HG03045 (cell line): ENCODE results near the gene ATP8B3.

Experiments
- ATAC-seq: cut with Tn5 transposase; IDR thresholded peaks from one replicate; pipeline ENCODE4 v1.9.1; 2021; ENCODE audit warnings: mild to moderate bottlenecking, moderate library complexity; ENCODE audit not compliant: unreplicated experiment

The ATP8B3 gene

DNA sequence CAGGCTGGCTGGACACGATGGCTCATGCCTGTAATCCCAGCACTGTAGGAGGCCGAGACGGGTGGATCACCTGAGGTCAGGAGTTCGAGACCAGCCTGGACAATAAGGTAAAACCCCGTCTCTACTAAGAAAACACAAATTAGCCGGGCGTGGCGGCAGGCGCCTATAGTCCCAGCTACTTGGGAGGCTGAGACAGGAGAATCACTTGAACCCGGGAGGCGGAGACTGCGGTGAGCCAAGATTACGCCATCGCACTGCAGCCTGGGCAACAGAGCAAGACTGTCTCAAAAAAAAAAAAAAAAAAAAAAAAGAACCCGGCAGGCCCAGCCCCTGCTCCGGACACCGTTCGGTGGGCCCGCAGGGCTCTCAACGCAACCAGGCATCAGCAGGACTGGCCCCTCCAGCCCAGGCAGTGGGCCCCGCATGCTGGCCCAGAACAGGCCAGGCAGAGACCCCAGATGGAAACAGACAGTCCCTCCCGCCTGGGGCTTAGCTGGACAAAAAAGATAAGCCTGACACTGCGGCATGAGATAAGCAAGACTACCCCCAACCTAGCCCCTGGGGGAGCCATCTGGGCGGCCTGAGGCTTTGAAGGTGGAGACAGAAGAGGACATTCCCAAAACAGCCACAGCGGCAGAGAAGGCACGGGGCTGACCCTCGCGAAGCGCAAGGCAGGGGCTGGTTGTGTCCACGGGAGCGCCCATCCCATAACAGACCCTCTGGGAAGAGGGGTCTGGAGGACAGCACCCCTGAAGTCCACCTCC lies 24.6 kb upstream of the ATP8B3 start:
- ATAC-seq = no peak

DNA sequence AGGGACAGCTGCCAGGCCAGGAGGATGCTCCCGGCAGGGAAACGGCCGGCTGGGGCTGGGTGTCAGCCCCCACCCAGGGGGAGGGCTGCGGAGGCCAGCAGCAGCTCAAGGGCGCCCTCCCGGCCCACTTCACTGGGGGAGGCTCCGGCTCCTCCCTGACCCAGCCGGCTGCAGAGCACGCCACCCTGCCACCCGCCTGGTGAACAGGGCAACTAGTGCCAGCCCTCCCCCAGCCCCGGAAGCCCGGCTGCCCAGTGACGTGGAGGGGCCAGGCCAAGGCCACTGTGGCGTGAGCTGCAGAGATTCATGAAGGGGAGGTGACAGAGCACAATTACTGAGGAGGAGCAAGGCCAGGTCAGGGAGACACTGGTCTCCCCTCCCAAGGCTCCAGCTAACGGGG lies 21.5 kb upstream of the ATP8B3 start:
- no peak for ATAC-seq

DNA sequence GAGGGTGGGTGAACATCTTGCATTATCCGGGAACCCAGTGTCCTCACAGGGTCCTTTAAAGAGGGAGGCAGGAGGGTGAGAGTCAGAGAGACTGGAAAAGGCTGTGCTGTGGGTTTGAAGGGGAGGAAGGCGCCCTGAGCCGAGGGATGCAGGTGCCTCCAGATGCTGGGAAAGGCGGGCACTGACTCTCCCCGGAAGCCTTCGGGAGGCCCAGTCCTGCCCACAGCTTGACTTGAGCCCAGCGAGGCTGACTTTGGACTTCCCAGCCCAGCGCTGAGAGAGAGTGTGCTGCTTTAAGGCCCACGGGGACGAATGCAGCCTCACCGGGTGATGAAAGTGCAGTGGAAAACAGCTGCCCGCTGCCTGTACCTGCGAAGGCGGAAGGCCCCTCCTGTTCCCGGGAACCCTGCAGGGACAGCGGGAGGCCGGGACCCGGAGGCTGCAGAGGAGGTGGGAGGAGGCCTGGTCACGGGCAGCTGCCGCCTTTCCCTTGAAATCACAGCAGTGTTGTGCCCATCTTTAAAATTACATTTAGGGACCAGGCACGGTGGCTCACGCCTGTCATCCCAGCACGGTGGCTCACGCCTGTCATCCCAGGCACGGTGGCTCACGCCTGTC lies 20.1 kb upstream of the ATP8B3 start:
- no peak for ATAC-seq

DNA sequence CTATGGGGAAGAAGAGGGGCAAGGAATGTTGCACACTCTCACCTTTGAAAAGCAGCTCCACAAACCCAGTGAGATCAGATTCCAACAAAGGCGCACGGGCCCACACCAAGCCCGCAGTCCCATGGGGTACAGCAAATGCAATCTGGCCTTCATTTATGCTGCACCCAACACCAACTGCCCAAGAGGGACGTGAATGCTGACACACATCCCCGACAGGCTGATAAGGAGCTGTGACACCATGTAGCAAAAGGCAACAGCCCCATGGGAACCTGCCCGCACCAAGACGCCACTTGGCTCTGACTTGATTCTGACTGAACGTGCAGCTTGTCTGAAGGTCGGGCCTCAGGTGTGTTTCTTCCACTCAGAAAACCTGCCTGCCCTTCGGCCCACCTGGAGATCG lies 18.9 kb upstream of the ATP8B3 start:
- no peak for ATAC-seq

DNA sequence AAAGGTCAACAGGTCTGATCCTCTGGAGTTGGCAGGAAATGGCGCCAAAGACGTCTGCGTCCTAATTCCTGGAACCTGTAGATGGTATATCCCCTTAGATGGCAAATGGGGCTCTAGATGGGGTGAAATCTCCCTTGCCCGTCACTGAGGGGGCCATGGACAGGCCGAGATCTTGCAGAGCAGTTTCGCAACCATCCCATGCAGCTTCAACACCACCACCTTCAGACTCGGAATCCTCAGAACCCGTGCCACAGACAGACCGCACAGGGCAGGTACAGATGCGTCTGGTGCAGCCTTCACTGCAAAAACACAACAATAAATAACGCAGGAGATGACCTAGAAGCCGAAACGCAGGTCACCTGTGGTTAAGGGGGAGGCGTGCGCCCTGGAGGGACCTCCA lies 18.5 kb upstream of the ATP8B3 start:
- ATAC-seq = no peak

DNA sequence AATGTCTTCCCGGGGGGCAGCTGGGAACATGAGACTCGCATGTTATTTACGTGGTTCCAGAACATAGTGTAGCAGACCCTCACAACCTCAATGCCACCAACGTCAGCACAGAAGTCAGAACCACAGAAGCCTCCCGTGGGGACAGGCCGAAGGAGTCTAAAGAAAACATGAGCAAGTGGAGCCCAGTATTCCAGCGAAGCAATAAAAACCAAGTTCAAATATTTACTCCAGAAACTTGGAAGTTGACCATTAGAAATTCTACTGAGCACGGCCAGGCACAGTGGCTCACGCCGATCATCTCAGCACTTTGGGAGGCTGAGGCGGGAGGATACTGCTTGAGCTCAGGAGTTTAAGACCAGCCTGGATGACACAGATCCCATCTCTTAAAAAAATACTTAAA lies 17.9 kb upstream of the ATP8B3 start:
- ATAC-seq = no peak

DNA sequence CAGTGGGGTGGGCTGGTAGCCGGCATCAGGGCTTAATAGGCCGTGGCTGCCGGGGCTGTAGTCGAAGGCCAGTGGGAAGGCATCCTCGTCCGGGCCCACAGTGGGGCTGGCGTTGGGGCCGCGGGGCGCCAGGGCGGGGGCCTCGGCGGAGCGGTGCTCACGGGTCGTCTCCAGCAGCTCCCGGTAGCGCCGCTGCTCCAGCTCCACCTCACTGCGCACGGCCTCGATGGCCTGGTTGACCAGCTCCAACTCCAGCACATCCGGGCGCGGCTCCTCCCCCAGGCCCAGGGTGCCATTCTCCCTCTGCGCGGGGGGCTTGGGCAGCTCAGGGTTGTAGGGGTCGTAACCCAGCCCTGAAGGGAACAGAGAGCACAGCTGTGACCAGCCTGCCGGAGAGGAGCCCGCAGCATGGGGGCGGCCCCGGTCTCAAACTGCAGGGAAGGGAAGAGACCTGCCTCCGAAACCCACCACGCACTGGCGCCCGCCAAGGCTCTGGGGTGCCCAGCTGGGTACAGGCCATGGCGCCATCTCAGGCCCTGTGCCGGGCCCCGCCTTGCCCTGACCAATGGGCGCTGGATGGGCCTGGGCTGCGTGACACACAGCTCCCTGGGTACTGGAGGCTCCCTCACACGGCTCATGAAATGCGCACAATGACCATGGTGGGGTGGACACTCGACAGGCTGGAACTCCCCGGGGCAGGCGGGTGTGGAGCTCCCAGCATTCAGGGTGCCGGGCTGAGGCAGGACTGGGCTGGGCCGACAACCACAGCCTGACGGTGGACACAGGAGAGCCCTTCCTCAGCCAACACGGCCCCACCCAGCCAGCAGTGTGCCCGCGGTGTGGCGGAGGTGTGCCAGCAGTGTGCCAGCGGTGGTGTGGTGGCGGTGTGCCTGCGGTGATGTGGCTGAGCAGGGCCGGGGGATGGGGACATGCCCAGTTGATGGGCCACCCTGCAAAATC lies 16.5 kb upstream of the ATP8B3 start:
- no peak for ATAC-seq

DNA sequence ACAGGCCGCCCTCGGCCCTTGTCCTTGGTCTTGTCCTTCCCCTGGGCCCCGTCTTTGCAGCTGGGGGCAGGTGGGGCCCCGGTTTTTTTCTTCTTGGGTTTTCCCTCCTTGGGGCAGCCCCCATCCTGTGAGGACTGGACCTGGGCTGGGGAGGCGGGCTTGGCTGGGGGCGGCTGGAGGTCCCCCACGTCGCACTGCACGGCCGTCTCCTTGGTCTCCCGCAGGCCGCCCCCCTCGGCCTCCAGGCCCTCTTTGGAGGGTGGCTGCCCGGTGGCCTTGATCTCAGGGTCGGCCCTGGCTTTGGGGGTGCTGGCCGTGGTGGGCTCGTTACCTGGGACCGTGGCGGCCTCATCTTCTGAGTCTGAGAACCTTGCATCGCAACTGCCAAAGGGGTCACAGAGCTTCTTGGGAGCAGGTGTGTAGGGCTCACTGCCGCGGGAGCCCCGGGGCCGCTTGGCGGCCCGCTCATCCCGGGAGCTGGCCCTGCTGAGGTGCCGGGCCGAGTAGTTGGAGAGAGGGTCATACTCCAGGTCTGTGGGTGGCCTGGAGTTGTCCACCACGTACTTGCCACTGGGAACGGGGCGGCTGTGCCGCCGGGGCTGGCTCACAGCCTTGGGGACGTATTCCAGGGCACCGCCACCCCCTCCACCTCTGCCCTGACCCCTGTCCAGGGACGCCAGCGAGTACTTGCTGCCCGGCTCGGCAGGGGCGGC lies 15.6 kb upstream of the ATP8B3 start:
- ATAC-seq = no peak

DNA sequence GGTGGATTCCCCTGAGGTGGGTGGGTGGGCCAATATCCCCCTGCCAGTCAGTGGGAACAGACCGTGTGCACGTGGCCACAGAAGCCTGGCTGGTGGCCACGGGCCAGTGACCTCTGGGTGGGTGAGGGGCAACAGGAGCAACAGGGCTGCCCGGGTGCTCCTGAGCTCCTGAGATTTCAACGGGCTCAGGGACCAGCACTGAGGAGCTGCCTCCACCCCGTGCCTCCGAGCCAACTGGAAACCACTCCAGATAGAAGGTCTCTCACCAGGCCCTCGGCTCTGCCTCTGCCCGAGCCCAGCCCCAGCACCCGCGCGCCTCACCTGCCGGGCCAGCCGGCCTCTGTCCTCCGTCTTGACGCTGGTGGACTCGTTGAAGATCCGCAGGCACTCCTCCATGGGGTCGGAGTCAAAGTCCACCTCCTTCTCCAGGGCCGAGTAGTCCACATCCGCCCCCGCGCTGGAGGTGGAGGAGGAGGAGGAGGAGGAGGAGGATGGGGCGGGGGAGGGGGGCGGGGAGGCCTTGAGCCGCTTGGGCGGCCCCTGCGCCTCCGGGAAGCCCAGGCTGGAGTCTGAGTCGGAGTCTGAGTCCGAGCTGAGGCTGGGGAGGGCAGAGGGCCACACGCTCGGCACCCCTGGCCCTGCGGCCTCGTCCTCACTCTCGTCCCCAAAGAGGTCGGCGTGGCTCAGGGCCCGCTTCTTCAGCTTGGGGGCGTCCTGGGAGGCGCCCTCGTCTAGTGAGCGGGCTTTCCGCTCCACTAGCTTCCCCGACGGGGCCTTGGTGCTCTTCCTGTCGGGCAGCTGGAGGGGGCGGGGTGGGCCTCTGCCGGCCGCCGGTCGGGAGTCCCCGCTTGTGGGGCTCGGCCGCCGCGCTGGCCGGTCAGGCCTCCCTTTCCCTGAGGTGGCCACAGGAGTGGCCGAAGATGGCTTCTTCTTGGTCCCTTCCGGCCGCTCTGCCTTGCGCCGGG lies 14.8 kb upstream of the ATP8B3 start:
- ATAC-seq = no peak

DNA sequence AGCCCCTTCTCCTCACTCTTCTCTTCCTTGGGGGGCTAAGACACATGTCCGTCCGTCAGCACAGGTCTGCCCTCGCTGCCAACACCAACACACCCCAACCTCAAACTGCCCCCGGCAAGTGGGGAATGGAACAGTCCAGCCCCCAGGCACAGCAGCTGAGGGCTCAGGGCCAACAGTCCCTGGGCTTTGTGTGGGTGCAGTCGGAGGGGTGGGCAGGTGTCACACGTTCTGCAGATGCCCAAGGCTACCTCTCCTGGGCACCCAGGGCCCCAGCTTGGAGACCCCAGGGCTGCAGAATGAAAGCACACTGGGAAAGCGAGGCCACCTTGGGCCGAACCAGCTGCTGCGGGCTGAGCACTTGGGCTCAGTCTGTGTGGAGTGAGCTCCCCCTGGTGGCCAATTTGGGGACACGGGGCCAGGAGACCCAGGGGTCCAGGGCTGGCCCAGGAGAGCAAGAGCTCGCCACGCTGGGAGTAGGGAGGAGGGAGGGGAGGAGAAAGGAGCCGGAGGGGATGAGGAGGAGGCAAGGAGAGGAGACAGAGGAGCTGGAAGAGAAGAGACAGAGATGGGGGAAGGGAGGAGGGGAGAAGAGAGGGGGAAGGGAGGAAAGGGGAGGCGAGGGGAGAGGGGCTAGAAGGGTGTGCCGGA lies 14.0 kb upstream of the ATP8B3 start:
- ATAC-seq = no peak

DNA sequence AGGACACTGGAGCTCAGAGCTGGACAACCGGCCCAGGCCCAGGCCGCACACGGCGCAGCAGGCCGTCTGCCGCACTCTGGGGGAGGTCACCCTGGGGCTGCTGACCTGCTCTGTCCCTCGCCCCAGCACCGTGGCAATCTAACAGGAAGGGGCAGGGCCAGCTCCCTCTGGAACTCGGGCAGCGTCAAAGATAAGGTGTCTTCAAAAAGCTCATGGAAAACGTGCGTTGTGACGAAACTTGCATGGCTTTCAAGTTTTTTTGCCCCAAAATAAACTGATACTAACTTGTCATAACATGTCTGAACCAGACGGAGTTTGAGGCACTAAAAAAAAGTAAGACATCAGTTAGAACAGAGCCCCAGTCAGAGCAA lies 12.2 kb upstream of the ATP8B3 start:
- ATAC-seq = no peak

DNA sequence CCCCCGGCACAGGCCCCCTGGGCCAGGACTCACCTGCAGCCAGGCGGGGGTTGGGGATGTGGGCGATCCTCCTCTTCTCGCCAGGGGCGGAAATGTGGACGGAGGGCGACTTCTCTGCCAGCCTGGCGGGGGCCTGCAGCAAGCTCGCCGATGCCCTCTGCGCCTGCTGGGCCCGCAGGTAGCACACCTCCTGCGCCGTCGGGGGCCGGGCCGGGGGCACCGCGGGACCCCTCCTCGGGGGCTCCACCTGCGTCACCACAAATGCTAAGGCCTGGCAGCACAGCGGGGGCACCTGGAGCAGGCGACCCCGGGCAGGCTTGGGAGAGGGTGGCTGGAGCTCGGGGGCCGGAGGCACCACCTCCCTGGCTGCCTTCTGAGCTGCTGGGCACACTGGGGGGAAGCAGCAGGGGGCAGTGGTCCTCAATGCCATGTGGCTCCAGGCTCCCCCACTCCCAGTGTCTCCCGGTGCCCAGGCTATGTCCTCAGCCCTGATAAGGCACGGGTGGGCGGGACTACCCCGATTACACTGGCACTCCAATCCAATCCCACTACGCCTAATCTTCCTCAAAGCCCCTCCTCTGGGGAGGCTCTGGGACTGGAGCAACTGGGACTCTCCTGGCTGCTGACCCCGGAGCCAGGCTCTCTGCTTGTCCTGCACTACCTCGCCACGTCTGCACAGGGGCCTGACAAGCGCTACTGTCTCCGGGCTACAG lies 11.6 kb upstream of the ATP8B3 start:
- no peak for ATAC-seq

DNA sequence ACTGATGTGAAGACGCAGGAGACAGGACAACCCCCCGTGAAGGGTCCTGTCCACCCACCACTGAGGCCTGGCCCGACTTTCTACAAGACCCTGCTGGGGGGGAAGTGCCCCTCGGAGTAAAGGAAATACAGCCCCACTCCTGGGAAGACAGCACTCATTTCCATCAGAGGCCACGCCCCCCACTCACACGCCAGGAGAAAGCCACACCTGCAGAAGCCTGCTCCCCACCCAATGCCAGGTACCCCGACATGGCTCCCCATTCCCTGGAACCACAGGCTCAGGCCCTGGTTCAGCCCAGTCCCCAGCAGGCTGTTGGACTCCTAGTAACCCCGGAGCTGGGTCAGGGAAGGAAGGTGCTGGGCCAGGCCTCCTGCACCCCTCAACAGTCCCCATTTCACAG lies 10.9 kb upstream of the ATP8B3 start:
- no peak for ATAC-seq

DNA sequence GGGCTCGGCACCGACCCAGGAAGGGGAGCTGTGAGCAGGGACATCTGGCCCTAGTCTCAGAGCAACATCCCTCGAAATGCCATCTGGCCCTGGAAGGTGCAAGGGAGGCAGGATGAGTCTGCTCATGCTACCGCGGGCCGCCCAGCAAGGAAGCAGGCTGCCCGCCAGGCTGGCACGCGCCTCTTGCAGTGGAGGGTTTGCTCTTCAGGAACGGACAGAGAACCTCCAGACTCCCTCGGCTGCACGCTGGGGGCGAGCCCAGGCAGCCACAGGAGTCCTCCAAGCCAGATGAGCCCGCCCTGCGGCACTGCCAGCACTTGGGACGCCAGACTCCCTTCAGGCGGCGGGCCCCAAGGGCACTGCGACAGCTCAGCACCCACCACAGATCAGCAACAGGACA lies 10.1 kb upstream of the ATP8B3 start:
- no peak for ATAC-seq

DNA sequence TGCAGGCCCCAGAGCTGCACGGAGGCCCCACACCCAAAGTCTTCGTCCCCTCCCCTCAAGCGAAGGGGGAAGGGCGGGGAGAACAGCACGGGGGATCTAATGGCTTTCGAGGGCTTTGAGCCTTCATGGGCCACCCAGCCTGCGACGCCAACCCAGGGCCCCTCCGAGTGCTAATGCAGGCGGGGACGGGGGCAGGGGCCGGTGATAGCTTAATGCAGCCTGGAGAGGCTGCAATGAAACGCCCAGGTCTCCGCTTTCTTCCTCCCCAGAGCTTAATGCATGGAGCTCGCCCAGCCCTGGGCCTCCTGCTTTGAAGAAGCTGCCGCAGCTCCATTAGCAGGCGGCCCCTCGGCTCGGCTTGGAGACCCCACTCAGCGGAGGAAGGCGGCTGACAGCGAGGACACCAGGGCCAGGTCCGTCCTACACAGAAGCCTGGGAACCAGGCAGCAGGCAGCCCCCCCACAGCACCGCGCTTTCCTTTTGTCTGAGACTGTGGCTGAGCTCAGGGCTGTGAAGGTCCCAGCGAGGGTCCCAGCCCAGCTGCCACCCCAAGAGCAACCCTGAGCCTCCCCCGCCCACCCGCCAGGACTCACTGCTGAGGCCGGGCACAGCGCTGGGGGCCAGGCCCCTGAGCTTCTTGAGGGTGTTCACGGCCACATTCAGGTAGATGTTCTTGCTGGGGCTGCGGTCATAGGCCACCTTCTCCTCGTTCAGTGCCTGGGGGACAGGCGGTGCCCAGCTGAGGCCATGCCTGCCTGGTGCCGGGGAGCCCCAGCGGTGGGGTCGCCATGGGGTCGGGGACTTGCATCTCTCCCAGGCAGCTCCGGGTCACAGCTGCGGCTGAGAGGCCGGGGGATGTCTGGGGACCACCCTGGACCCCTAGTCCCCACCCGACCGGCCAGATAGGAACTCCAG lies 7.5 kb upstream of the ATP8B3 start:
- no peak for ATAC-seq

DNA sequence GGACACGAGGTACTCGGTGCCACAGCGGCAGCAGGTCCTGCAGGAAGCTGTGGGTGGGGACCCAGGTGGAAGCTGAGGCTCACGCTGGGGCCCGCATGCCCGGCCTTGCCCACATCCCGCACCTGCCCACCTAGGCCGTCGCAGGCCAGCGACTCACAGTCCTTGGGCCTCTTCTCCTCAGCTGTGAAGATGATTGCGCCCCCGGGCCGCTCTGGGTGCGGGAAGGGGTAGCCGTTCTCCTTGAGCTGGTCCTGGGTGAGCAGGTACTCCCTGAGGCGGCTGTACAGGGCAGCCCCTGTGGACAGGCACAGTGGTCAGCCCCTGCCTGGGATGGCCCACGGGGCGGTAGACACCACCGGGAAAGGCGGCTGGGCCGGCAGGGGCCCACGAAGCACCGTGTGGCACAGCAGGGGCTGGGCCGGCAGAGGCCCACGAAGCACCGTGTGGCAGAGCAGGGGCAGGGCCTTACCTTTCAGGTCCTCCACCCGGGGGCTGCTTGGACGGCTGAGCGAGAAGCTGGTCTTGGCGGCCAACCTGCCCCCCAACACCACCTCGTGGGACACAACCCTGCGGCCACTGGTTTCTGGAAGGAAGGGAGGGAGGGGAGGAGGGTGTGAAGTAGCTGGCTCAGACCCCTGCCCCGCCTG lies 6.6 kb upstream of the ATP8B3 start:
- ATAC-seq = no peak

DNA sequence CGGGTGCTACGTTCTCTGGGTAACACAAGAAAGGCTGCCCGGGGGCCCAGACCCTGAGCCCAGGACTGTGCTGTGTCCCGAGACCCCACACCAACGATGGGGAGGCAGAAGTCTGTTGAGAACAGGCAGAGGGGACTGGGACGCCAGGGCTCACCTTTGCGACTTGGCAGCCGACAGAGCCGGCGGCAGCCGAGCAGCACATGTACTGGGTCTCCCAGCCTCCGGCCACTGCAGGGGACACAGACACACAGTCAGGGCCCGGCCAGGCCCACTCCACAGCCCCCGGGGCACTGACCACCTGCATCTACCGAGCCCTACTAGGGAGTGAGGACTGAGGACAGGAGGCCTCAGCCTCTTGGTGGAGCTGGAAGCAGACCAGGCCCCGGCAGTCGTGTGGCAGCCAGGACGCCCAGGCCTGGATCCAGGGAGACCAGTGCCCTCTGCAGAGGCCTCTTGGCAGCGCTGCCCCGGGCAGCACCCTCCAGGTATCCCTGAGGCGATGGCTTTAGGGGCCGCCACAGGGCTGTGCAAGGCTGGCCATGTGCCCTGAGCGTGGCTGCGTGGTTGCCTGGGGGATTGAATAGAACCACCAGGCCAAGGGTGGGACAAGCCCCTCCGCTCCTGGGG lies 5.6 kb upstream of the ATP8B3 start:
- ATAC-seq = no peak
